HG03108 (cell line): ENCODE results near the gene EID2B.

ENCODE experiments used
- ATAC-seq: cut with Tn5 transposase; IDR thresholded peaks from one replicate; pipeline ENCODE4 v1.9.1; 2021; ENCODE audit warnings: moderate library complexity; ENCODE audit not compliant: unreplicated experiment

EID2B gene

DNA sequence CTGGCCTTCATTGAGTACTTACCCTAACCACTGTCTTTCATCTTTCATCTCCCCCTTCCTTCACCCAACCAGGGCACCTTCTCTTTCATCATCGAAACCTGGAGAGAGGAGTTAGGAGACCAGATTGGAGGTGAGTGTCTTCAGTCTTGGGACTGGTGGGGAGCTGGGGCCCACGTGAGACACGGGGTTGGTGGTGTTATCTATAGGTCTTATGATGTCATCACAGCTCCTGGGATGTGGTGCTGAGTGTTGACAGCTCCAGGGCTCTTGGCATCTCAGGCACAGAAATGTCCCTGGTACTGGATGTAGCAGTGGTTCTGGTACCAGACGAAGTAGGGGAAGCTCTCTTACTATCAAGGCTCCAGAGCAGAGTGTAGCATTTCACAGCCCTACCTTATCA, 32.1 kb downstream of the EID2B start:
- no peak for ATAC-seq

DNA sequence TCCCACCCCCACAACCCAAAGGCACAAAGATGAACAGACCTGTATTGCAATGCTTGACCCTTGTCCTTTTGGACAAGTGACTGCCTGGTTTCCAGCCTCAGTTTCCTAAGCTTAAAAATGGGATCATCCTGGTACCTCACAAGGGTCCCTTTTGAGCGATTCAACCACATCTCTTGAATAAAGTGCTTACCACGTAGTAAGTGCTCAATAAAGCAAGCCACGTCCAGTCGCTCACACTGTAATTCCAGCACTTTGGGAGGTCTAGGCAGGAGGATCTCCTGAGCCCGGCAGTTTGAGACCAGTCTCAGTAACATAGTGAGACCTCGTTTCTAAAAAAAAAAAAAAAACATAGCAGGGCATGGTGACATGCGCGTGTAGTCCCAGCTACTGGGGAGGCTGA, 32.7 kb downstream of the EID2B start:
- ATAC-seq: no peak

DNA sequence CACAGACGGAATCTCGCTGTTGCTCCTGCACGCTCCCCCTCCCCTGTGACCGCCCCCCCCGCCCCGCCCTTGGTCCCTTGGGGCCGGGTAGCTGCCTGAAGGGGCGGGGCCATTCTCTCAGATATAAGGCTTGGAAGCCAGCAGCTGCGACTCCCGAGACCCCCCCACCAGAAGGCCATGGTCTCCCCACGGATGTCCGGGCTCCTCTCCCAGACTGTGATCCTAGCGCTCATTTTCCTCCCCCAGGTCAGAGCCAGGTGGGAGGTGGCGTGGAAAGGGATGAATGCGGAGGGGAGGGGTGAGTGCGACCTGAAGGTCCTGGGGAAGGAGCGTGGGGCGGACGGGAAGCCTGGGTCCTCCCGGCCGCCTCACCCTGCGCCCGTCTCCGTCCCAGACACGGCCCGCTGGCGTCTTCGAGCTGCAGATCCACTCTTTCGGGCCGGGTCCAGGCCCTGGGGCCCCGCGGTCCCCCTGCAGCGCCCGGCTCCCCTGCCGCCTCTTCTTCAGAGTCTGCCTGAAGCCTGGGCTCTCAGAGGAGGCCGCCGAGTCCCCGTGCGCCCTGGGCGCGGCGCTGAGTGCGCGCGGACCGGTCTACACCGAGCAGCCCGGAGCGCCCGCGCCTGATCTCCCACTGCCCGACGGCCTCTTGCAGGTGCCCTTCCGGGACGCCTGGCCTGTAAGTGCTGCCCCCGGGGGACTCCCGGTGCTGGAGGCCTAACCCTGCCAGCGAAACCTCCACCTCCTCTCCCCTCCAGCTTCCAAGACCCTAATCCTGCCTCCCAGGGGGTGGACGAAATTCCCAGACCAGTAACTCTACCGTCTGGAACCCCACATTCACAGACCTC, 33.6 kb downstream of the EID2B start, which contains the start of gene DLL3:
Gene DLL3 (plus strand): TSS at position 150 of the 845 bp plus-strand sequence. CDS start 28 bp downstream, at position 178.
- no peak for ATAC-seq

- ATAC-seq: peak; percentile 57
Observed at GRCh38 chr19:39497996-39498797, 34.5 kb downstream of the EID2B start.

DNA sequence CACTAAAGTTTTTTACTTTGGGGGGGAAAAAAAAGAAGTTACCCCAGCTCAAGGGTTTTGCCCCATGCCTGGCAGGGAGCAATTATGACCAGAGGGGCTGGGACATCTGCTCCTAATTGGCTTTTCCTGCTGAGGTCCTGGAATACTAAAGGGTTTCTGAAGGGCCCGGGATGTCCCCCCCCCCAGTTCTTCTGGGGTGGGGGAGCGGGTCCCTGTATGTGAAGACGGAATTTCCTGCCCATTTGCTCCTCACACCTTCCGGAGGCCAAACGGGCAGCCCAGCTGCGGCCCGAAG, 35.0 kb downstream of the EID2B start:
- no peak for ATAC-seq

DNA sequence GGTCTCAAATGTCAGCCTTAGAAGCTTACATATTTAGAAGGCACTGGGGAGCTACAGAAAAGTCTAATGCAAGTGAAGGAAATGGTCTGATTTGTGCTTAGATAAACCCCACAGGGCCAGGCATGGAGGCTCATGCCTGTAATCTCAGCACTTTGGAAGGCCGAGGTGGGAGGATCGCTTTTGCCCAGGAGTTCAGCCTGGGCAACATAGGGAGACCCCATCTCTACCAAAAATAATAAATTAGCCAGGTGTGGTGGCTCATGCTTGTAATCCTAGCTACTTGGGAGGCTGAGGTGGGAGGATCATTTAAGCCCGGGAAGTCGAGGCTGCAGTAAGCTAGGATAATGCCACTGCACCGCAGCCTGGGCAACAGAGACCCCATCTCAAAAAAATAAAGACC, 36.6 kb downstream of the EID2B start:
- ATAC-seq: no peak

- ATAC-seq: no peak
Observed at GRCh38 chr19:39494661-39495060, 38.0 kb downstream of the EID2B start.

DNA sequence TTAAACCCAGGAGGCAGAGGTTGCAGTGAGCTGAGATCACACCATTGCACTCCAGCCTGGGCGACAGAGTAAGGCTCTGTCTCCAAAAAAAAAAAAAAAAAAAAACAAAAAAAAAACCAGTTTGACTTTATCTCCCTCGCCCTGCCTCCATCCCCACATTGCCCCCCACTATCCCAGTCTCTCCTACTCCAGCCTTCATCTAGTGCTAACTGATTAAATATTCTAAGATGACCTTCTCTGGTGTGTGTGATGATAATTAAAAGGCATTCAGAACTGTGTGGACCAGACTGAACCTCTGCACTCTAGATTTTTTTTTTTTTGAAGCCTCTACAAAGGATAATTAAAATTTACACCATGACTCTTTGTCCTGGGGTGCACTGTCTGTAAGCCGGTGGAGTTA, 39.9 kb downstream of the EID2B start:
- no peak for ATAC-seq

GRCh38 chr19:39492225-39492624, 40.4 kb downstream of the EID2B start:
- no peak for ATAC-seq

DNA sequence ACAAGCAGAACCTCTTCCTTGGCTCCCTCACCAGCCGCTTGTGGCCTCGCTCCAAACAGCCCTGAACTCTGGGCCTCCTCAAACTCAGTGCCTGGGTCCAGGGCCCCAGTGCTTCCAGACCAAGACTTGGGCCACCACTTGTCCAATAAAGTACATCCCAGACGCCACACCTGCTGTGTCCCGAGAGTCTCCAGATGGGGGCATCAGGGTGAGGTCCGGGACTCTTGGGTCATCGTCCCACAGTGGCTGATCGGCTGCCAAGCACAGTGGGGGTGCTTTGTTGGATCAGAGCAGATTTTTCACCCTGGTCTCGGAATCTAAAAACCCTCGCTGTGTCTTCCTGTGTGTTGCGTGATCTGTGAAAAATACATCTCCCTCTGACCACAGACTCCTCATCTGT, 42.9 kb downstream of the EID2B start:
- ATAC-seq: no peak

DNA sequence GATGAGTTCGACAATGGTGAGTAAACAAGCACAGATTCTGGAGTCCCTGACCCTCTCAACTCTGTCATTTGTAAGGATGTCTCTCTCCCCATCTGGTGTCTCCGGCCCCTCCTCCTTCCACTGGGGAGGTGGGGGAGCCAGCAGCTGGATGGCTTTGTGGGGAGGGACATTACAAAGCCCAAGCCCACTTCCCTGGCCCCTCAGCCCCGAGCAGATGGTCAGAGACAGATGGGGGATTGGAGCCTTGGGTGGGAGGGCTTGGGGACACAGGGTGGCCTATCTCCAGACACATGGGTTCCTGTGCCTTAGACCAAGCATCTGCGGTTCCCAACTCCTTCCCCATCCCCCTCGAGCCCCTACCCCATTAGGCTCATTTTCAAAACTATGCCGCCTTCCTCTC, 49.5 kb downstream of the EID2B start:
- ATAC-seq: no peak

GRCh38 chr19:39481676-39482075, 51.0 kb downstream of the EID2B start:
- ATAC-seq: no peak

- no peak for ATAC-seq
Observed at GRCh38 chr19:39481229-39481545, 51.5 kb downstream of the EID2B start.
